Measurements from ENCODE around the gene ULBP3. TPM values are rescaled to one million over a fixed set of nuclear protein-coding genes. Genes with fewer than 3 reads are reported as not detected.

ULBP3 gene
- total and polyA plus RNA-seq, 2 donors from 2014 or later, result 0.71 to 5.0 TPM

DNA sequence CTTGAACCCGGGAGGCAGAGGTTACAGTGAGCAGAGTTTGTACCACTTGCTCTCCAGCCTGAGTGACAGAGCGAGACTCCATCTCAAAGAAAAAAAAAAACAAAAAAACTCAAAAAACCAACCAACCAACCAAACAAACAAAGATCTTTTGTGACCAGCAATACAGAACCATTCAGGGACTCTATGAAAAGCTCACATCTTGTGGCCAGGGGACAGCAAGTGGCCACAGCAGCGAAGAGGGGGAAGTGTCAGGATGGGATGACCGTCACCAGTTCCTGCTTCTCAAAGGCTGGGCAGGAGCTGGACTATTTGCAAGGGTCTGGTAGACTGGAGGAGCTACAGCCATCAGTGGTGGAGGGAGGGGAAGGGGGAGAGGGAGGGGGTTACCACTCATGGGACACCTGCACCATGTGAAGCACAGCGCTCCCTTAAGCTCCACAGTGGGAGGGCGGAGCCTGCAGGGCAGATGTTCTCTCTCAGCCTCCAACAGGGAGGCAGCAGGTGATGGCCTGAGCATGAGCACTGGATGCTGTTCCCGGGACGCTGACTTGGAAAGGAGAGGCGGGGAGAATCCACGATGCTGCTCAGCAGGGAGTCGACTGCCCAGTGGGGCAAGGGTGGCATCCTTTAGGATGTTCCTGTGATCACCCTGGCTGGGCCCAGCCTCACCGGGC, 19.7 kb upstream of the ULBP3 start:
- Histone ChIP-seq H3K9me3 (ENCODE audit: control insufficient read depth in 2 of 3, insufficient read depth in 1 of 3, low read length in 3 of 3) (peaks cover 0 to 2% (median 0%) of the 10 kb centered on the region in 3 donors), H3K4me1 (ENCODE audit: control insufficient read depth in 2 of 3, insufficient read depth in 2 of 3, low read depth in 1 of 3, low read length in 3 of 3) (no peaks in the 10 kb centered on the region), H3K27ac (ENCODE audit: low read depth in 2 of 2, low read length in 2 of 2) (no peak overlapping the region), H3K9ac (ENCODE audit: low read length in 3 of 3) (no peak overlapping the region), H3K36me3 (ENCODE audit: control insufficient read depth in 2 of 3, insufficient read depth in 3 of 3, low read length in 3 of 3) (no peaks in the 10 kb centered on the region), H3K4me3 (ENCODE audit: low read length in 3 of 3) (no peak overlapping the region), H3K27me3 (ENCODE audit: control insufficient read depth, insufficient read depth, low read length) (no peaks in the 10 kb centered on the region)
- TF ChIP-seq, protein P1, sequence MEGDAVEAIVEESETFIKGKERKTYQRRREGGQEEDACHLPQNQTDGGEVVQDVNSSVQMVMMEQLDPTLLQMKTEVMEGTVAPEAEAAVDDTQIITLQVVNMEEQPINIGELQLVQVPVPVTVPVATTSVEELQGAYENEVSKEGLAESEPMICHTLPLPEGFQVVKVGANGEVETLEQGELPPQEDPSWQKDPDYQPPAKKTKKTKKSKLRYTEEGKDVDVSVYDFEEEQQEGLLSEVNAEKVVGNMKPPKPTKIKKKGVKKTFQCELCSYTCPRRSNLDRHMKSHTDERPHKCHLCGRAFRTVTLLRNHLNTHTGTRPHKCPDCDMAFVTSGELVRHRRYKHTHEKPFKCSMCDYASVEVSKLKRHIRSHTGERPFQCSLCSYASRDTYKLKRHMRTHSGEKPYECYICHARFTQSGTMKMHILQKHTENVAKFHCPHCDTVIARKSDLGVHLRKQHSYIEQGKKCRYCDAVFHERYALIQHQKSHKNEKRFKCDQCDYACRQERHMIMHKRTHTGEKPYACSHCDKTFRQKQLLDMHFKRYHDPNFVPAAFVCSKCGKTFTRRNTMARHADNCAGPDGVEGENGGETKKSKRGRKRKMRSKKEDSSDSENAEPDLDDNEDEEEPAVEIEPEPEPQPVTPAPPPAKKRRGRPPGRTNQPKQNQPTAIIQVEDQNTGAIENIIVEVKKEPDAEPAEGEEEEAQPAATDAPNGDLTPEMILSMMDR (IDR thresholded peaks at IDR 0.05; ENCODE audit: borderline replicate concordance, extremely low read depth, insufficient read depth), result no peak
- DNase-seq (no peak), FAIRE-seq (no peak)
- intact Hi-C loops (cut with DNase I), result loop anchor here (10.0 kb wide), 2 partner anchors 246 to 306 kb away; no protein-coding TSS in a partner anchor

DNA sequence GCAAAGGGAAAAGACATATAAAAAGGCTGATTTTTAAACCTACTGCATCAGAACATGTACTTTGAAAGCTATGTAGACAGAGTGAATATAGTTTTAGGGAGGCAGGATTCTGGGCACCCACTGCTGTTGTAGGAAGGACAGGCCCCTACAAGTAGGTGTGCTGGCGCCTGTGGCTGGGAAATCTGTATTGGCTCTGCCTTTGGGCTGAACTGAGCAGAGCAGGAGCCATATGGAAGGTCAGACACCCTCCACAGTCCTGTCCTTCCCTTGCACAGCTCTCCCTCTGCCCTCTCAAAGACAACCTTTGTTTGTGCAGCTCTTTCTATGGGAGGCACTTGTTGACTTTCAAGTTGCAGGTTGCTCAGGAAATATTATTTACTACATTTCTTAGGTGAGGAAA, 18.4 kb upstream of the ULBP3 start:
- no peak for FAIRE-seq
- no peaks in the 10 kb centered on the region for H3K4me1 ChIP-seq (ENCODE audit: control insufficient read depth in 2 of 3, insufficient read depth in 2 of 3, low read depth in 1 of 3, low read length in 3 of 3)

DNA sequence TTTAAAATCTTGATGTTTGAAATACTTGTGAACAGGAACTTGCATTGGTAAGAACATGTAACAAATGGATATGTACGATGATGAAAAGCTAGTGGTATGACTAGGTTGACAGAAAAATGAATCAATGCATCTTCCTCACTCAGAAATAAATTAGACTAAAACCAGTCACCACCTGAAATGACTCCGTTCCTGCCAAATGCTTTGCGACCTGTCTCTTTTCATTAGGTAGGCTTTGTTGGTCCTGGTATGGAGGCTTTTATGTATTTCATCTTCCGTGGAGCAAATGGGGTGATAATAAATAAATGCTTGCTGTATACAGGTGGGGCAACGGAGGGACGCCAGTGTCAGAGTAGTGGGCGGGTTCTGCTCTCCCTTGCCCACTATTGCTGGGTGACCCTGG, 17.1 kb upstream of the ULBP3 start:
- intact Hi-C loops (cut with DNase I), result loop anchor here (10.0 kb wide), 2 partner anchors 249 to 309 kb away; no protein-coding TSS in a partner anchor
- DNase-seq, result no peak
- no peaks in the 10 kb centered on the region for H3K4me1 ChIP-seq (ENCODE audit: control insufficient read depth in 2 of 3, insufficient read depth in 2 of 3, low read depth in 1 of 3, low read length in 3 of 3)
- no peak overlapping the region for H3K27ac ChIP-seq (ENCODE audit: low read depth in 2 of 2, low read length in 2 of 2)
- H3K36me3 ChIP-seq (ENCODE audit: control insufficient read depth in 2 of 3, insufficient read depth in 3 of 3, low read length in 3 of 3), result no peaks in the 10 kb centered on the region
- peaks cover 0 to 2% (median 0%) of the 10 kb centered on the region in 3 donors for H3K9me3 ChIP-seq (ENCODE audit: control insufficient read depth in 2 of 3, insufficient read depth in 1 of 3, low read length in 3 of 3)
- TF ChIP-seq, protein P1 (IDR thresholded peaks at IDR 0.05; ENCODE audit: borderline replicate concordance, extremely low read depth, insufficient read depth), result no peak
- no peaks in the 10 kb centered on the region for H3K27me3 ChIP-seq (ENCODE audit: control insufficient read depth, insufficient read depth, low read length)
- no peak for FAIRE-seq
- H3K9ac ChIP-seq (ENCODE audit: low read length in 3 of 3), result no peak overlapping the region
- H3K4me3 ChIP-seq (ENCODE audit: low read length in 3 of 3), result no peak overlapping the region

More for the DNA sequence above, 18.4 kb upstream of the ULBP3 start:
- no peak overlapping the region for H3K4me3 ChIP-seq (ENCODE audit: low read length in 3 of 3)
- no peak overlapping the region for H3K27ac ChIP-seq (ENCODE audit: low read depth in 2 of 2, low read length in 2 of 2)
- TF ChIP-seq, protein P1 (IDR thresholded peaks at IDR 0.05; ENCODE audit: borderline replicate concordance, extremely low read depth, insufficient read depth), result no peak
- H3K27me3 ChIP-seq (ENCODE audit: control insufficient read depth, insufficient read depth, low read length), result no peaks in the 10 kb centered on the region
- H3K9me3 ChIP-seq (ENCODE audit: control insufficient read depth in 2 of 3, insufficient read depth in 1 of 3, low read length in 3 of 3), result peaks cover 0 to 2% (median 0%) of the 10 kb centered on the region in 3 donors
- H3K9ac ChIP-seq (ENCODE audit: low read length in 3 of 3), result no peak overlapping the region
- H3K36me3 ChIP-seq (ENCODE audit: control insufficient read depth in 2 of 3, insufficient read depth in 3 of 3, low read length in 3 of 3), result no peaks in the 10 kb centered on the region
- intact Hi-C loops (cut with DNase I), result loop anchor here (10.0 kb wide), 2 partner anchors 247 to 307 kb away; no protein-coding TSS in a partner anchor
- DNase-seq, result no peak

Measured in kidney (tissue), 14 donors.